NCI-H2029 treated with DMSO at 0.1 percent for 48 hours (cell line): ENCODE data around the gene MBTPS1.

Experiments
- DNase-seq: peaks from one replicate; lab custom pipeline; 2025; lab: John Stamatoyannopoulos, UW

Gene MBTPS1

DNA sequence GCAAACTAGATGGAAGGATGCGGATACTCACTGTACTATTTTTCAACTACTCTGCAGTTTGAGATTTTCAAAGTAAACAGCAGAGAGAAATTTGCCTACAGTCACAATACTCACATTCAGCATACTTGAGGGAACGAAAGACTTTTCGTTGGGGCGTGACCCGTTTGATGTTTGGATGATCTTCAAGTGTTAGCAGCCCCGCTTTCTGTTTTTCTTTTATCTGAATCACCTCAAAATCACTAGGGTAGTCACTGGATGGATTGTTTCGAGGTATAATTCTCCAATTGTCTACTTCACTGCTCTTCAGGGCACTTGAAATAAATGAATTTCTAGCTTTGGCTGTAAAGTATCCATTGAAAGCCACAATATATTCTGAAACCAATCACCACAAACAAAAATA is 17.8 kb downstream of the MBTPS1 start:
- DNase-seq = no peak

DNA sequence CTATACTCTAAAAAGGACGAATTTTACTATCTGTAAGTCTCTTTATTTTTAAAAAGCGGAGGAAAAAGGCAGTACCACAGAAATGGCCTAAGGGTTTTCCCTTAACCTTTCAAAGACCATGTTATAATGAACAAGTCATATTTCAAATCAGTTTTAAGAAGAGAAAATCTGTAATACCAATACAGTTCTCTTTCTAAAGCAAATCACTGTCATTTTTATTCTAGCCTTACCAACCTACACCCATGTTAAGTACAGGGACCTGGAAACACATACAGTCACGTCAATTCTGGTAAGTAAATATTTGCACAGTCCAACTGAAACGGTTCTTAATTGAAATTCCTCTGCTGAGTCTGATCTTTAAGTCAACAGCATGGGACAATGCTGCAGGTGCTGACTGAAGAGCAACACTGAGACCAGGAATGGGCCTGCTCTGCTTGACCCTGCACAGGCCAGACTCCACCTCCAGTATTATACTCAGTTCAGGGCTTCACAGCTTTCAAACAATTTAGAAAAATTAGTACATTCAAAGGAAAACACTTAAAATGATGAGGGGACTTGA is 20.2 kb downstream of the MBTPS1 start:
- DNase-seq = peak; percentile 61

DNA sequence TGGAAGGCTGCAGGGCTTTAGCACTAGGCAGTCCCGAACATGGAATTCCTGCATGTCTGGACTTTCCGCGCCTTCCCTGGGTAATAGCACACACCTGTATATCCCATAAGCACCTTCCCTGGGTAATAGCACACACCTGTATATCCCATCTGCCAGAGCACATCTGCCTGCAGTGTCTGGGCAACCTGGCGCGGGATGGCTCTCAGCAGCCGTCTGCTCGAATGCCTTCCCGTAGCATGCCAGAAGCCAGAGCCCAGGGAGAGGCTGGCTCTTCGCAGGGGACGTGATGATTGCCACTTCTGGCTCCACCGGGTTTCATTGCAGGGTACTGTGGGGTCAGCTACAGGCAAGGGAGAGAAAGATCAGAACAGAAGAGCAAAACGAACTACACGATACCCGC is 21.3 kb downstream of the MBTPS1 start:
- no peak for DNase-seq

GRCh38 chr16:84093879-84094270 is 22.9 kb downstream of the MBTPS1 start:
- no peak for DNase-seq

DNA sequence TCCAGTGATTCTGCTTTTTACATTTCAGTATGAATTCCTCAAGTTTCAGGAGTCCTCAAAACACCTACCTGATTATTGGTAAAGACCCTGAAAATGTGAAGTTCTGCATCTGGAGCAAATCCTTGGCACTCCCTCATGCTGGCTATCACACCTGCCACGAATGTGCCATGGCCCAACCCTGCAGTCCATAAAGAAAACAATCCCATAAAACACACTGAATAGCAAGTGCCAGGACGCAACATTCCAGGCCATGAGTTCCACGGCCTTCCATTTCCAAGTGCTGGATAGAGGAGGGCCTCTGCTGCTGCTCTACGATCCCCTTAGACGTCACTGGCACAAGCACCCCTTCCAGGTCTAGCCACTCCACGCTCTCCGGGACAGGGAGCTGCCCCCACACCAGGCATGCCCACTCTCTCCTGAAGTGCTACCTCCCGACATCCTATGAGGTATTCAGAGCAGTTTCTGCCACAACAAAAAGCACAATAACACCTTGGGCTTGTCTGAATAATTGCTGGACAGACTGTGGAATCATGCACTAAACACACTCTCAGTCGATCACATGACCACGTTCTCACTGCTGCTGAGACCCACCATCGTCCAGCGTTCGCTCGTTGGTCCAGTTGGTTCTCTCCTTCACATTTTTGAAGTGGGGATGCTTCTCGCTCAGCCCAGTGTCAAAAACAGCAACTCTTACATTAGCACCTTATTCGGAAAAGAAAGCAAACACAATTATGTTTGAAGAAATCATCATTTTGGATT is 23.4 kb downstream of the MBTPS1 start:
- DNase-seq = no peak

- DNase-seq = no peak
Observed at GRCh38 chr16:84091460-84091859, 25.3 kb downstream of the MBTPS1 start.

GRCh38 chr16:84090211-84090610 is 26.5 kb downstream of the MBTPS1 start:
- DNase-seq = no peak

DNA sequence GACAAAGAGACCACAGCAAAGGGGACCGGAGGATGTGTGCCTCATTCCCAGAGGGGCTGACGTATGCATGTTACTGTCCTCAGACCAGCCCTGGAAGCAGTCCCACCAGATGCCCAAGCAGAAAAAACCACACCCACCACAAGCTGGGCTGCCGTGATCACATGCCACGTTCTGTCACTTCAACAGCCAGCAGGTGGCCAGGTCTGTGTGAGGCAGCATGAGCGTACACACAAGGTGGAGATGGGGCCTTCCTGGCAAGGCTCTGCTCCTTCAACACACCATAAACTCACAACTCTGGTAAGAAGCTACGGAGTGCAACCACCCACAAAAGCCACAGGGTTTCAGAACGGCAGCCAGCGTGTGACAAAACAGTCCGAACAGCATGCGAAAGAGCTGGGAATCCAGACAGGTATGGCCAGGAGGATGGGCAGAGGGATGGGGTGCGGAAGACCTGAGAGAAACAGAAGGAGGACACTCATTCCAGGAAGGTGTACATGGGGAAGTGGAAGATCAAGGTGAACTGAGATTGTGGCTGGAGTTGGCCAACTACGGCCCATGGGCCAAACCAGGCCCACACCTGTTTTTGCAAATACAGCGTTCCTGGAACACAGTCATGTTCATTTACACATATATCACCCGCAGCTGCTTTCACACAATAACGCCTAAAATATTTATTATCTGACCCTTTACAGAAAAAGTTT is 27.9 kb downstream of the MBTPS1 start:
- DNase-seq = no peak

DNA sequence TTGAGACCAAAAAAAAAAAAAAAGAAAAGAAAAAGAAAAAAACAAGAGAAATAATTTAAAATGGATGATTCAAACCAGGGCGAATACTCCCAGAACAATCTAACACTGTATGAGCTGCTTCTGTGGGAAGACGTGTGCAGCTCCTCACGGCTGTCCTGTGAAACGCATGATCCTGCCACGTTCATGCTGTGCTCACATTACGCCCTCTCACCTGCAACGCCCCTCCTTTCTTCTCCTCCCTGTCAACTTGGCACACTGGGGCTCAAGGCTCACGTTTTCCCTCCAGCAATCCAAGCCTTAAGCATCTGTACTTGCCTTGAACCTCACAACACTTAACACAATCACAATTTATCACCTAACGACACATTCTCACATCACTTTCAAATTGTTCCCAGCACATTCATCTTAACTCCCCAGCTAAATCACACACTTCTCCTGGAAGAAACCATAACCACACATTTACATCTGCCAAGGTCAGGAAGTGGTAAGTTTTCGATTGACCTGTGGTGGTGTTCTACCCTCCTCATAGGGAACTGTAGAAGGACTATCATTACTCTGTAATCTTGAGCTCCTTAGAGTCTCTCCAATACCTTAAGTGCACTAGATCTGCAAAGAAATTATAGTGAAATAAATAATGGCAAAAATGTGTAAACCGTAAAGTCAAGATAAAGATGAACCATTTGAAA is 29.1 kb downstream of the MBTPS1 start:
- no peak for DNase-seq

DNA sequence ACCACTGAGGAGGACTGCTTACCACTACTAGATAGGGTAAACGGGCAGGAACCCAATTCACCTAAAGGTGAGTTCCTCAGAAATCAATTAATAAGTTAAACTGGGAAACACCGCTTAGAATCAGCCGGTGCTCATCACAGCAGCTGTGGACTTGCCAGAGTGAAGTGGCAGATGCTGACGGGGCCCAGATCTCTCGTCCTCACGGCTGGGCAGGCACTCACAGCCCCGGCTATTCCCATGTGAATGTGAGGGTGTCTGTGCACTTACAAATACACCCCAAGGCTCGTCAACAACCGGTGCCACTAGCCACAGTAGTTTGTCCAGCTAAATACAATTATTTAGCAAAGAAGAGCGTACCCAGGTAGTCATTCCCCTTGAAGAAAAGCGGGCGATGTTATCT is 29.7 kb downstream of the MBTPS1 start:
- no peak for DNase-seq

DNA sequence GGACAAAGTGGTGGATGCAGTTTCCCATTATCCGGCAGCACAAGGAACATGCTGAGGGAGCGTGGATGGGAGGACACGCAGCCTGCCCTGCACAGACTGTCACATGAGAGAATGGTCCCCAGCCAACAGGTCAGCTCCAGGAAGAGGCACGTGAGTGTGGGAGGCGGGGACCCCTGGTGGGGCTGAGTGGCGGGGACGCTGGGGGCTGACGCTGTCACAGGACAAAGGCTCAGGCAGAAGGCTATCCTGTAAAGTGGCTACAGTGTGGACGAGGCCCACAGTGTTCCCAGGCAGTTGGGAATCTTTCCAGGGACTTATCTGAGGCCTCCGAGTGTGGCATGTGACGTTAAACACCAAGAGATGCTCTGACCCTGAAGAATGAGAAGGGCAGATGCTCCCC is 30.4 kb downstream of the MBTPS1 start:
- DNase-seq = no peak

DNA sequence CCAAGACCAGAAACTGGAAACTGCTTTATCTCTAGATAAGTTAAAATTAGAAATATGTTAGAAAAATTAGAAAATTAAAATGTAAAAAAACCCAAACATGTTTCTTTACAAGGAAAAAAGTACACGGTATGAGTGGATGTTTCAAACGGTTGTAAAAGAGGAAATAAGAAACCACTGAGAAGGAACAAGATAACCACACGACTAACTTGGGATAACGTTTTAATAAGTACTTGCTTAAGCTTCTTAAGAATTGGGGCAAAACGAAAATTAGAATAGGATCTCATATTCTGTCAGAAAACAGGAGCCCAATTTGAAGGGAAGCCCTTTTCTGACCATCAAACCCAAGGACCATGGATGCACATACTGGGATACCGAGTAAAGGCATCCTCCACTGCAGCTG is 31.0 kb downstream of the MBTPS1 start:
- no peak for DNase-seq

GRCh38 chr16:84085271-84085667 is 31.5 kb downstream of the MBTPS1 start:
- no peak for DNase-seq

GRCh38 chr16:84084570-84085270 is 32.0 kb downstream of the MBTPS1 start:
- peak; percentile 12 for DNase-seq

DNA sequence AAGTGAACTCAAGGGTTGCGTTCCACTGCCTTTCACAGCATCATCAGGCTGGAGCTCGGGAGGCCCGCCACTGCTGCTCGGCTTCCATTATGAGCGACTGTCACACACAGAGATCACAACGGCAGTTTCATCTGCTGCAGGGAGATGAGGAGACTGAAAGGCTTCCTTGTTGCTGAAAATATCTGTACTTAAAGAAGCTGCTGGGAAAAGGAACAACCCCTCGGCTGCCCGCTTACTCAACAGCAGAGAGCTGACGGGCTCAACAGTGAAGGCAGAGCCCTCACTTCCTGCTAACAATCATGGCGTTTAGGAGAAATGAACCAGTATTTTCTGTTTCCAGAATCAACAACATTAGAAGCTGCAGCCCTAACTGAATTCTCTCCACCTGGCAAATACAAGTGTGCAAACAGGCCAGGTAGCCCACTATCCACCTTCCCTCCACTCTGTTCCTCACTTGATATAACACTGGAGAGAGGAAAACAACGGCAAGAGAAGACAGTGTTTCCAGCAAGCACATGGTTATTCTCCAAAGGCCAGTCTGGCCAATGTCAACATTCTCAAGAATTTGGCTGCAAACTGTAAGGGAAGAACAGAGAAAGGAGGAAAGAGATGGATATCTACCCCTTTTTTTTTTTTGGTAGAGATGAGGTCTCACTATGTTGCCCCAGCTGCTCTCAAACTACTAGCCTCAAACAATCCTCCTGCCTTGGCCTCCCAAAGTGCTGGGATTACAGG is 33.7 kb downstream of the MBTPS1 start:
- DNase-seq = no peak

DNA sequence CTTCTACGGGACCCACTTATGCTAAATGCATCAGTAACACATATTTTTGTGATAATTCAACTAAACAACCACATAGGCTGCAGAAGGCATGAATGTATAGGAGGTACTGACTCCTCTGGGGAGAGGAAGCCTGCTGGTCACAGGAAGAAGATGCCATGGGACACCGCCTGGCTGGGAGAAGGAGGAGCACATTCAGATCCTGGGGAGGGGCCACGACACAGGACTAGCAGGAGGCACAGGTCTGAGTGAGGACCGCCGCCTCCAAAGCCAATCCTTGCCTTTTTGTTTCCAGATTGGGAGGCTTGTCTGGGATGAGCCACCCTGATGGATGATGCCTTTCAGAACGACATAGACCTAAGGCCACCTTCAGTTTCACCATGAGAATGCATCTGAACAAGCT is 34.6 kb downstream of the MBTPS1 start:
- DNase-seq = no peak

DNA sequence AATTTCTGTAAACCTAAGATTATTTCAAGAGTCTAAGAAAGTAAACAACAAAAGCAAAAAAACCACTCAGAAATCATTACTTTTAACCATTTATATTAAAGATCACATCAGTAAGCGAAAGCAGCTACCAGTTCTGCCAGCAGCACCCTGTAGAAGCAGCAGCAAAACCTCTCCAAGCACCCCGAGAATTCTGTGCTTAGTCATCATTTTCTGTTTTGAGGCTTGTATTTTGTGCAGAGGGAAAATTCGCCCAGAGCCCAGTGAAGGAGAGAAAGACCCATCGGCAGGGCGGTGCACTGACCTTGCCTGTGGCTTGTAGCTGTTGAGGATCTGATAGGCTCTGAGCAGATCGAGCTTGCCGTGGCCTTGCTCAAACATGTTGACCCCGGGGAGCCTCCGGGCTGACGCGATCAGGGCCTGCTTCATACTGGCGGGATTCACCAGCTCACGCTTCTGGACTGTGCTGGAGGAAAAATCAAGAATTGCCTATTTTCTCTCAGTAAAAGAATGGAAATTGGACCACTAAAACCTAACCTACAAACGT is 35.2 kb downstream of the MBTPS1 start:
- no peak for DNase-seq

- DNase-seq = no peak
Observed at GRCh38 chr16:84080813-84081212, 35.9 kb downstream of the MBTPS1 start.

- DNase-seq = no peak
Observed at GRCh38 chr16:84080378-84080777, 36.4 kb downstream of the MBTPS1 start.

DNA sequence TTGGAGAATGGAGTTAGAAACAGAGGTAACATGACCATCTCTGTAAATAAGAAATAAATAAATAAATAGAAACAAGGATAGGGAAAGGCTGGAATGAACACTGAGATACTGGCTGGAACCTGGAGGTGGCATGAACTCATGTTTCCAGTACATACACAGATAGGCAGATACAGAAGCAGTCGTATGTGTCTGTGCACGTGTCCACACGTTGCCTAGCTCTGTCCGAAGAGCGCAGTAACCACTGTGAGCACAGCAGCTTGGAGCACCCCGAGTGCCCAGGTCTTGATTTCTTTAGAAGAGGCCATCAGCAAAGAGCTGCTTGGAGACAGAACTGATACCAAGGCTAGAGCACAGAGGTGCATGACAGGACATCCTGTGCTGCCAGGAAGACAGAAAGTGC is 37.1 kb downstream of the MBTPS1 start:
- no peak for DNase-seq

- no peak for DNase-seq
Observed at GRCh38 chr16:84075376-84075775, 41.4 kb downstream of the MBTPS1 start.
